Lower leg skin (tissue), 3 donors: ENCODE measurements around the gene OR7C2.

Experiments used
- CTCF ChIP-seq, 3 donors: fragments of 450-650 bp; IDR thresholded peaks; one replicate each; pipeline ENCODE4 v1.5.1; 2016; ENCODE audit warnings: antibody characterized with exemption in 3 of 3, mild to moderate bottlenecking in 3 of 3, moderate library complexity in 2 of 3
- POLR2A ChIP-seq, 2 donors: fragments of 450-650 bp; IDR thresholded peaks; one replicate each; pipeline ENCODE4 v1.6.1; 2016 to 2017; ENCODE audit warnings: antibody characterized with exemption in 2 of 2, mild to moderate bottlenecking in 1 of 2, moderate library complexity in 1 of 2

- TF ChIP-seq CTCF (IDR thresholded peaks at IDR 0.05) (no peak), POLR2A (IDR thresholded peaks at IDR 0.05) (no peak)
These were observed 18.0 kb downstream of the OR7C2 start for GRCh38 chr19:14959263-14959662.
